ENCODE measurements around the gene HLTF.

DNA sequence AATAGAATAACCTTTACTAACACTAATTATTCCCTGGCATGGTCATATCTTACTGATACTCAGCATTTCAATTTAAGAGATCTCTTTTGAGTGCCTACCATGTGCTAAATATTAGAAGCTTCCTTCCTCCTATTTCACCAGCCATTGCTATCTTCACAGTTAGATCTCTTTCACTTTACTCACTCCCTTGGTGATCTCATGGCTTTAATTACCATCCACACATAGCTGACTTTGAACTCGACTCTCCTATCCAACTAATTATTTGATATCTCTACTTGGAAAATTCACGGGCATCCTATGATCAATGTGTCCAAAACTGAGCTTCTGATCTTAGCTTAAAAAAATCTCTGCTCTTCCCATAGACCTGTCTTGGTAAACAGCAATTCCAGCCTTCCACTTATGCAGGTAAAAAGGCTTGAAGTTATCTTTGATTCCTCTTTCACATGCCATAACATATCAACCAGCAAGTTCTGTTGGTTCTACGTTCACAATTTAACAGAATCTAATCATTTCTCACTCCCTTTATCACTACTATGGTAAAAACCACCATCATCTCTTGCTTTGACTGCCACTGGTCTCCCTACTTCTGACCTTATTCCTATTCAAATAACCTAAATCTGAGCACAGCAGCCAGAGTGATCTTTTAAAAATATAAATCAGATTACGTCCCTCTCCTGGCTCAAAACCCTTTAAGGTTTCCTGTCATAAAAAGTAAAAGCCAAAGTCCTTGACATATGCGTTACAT lies 41.8 kb downstream of the HLTF start:
- TF ChIP-seq, protein P1, sequence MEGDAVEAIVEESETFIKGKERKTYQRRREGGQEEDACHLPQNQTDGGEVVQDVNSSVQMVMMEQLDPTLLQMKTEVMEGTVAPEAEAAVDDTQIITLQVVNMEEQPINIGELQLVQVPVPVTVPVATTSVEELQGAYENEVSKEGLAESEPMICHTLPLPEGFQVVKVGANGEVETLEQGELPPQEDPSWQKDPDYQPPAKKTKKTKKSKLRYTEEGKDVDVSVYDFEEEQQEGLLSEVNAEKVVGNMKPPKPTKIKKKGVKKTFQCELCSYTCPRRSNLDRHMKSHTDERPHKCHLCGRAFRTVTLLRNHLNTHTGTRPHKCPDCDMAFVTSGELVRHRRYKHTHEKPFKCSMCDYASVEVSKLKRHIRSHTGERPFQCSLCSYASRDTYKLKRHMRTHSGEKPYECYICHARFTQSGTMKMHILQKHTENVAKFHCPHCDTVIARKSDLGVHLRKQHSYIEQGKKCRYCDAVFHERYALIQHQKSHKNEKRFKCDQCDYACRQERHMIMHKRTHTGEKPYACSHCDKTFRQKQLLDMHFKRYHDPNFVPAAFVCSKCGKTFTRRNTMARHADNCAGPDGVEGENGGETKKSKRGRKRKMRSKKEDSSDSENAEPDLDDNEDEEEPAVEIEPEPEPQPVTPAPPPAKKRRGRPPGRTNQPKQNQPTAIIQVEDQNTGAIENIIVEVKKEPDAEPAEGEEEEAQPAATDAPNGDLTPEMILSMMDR (IDR thresholded peaks at IDR 0.05; ENCODE audit: low read length): no peak
- TF ChIP-seq EZH2 (optimal IDR thresholded peaks at IDR 0.05; ENCODE audit: low read depth, low read length): no peak
- TF ChIP-seq EZH2phosphoT487 (IDR thresholded peaks at IDR 0.05; ENCODE audit: low read length): no peak
